ENCODE results near the gene KDM4F.

The KDM4F gene

GRCh38 chr11:95089620-95090542, 40.7 kb downstream of the KDM4F start, which contains the start of gene ENDOD1:
Gene ENDOD1, plus strand, starts transcription at chr11:95089846. Its CDS starts 82 bp downstream, at chr11:95089928.
- peak in 55 of 56 donors; percentile 20 to 91 (median 80) for DNase-seq

- no peak for DNase-seq
These were observed 42.5 kb downstream of the KDM4F start for GRCh38 chr11:95091663-95092180.

- DNase-seq: peak in 1 of 56 donors; percentile 28
These were observed 43.5 kb downstream of the KDM4F start for GRCh38 chr11:95092549-95093324.

GRCh38 chr11:95093548-95093947, 44.3 kb downstream of the KDM4F start:
- DNase-seq: no peak

- no peak for DNase-seq
These were observed 46.8 kb downstream of the KDM4F start for GRCh38 chr11:95095858-95096587.

GRCh38 chr11:95097209-95097608, 48.0 kb downstream of the KDM4F start:
- no peak for DNase-seq

- DNase-seq: no peak
These were observed 49.6 kb downstream of the KDM4F start for GRCh38 chr11:95098826-95099225.

- no peak for DNase-seq
These were observed 51.0 kb downstream of the KDM4F start for GRCh38 chr11:95100191-95100648.
